Right atrium auricular region (tissue), 2 donors: Measurements from ENCODE around the gene NDUFB8. TPM values are rescaled to one million over a fixed set of nuclear protein-coding genes. Genes with fewer than 3 reads are reported as not detected.

Experiments
- DNase-seq: peaks from one replicate; pipeline ENCODE4 v3.0.0-alpha.2; 2019; ENCODE audit warnings: low spot score
- H3K27ac ChIP-seq, 2 donors: fragments of 200-600 bp; sonication (generic); 1 replicate in 1 of 2; 2 replicates in 1 of 2; pipeline ENCODE4 v1.5.1; 2016 to 2019
- H3K27me3 ChIP-seq, 2 donors: fragments of 200-600 bp; sonication (generic); one replicate each; pipeline versions ENCODE4 v1.5.1 to v1.6.0; 2017 to 2019
- H3K36me3 ChIP-seq: fragments of 200-600 bp; sonication (generic); one replicate; pipeline ENCODE4 v1.5.1; 2016
- H3K4me1 ChIP-seq, 2 donors: fragments of 200-600 bp; sonication (generic); one replicate each; pipeline versions ENCODE4 v1.5.1 to v1.6.0; 2017 to 2019
- H3K4me3 ChIP-seq, 2 donors: fragments of 200-600 bp; sonication (generic); 1 replicate in 1 of 2; 2 replicates in 1 of 2; pipeline ENCODE4 v1.5.1; 2017 to 2019; ENCODE audit warnings: mild to moderate bottlenecking in 1 of 2, moderate library complexity in 1 of 2
- H3K9me3 ChIP-seq, 2 donors: fragments of 200-600 bp; sonication (generic); one replicate each; pipeline ENCODE4 v1.5.1; 2019
- CTCF ChIP-seq, 2 donors: fragments of 200-600 bp; sonication (generic); IDR thresholded peaks; one replicate each; pipeline ENCODE4 v1.5.1; 2019; ENCODE audit warnings: antibody characterized with exemption in 2 of 2
- total RNA-seq, 2 donors: library from RNA; depleted of rRNA; stranded (reverse); fragments of >200 nt; gene quantifications; one replicate each; pipeline ENCODE4 v1.1.0, GENCODE V29; 2016

Gene NDUFB8
- total RNA-seq, 2 donors from 2014 or later: 355 to 361 TPM

GRCh38 chr10:100524638-100525037, 5.0 kb downstream of the NDUFB8 start:
- Histone ChIP-seq H3K9me3 (no peaks in the 10 kb centered on the region), H3K4me3 (no peak overlapping the region), H3K27ac (no peak overlapping the region), H3K4me1 (peaks cover 0 to 23% of the 10 kb centered on the region in 2 donors), H3K36me3 (peaks cover 44% of the 10 kb centered on the region), H3K27me3 (no peaks in the 10 kb centered on the region)
- TF ChIP-seq CTCF (IDR thresholded peaks at IDR 0.05): no peak
- no peak for DNase-seq

GRCh38 chr10:100524206-100524605, 5.5 kb downstream of the NDUFB8 start:
- no peaks in the 10 kb centered on the region for H3K27me3 ChIP-seq
- peaks cover 44% of the 10 kb centered on the region for H3K36me3 ChIP-seq
- TF ChIP-seq CTCF (IDR thresholded peaks at IDR 0.05): no peak

GRCh38 chr10:100522945-100523344, 6.7 kb downstream of the NDUFB8 start:
- no peak for TF ChIP-seq CTCF (IDR thresholded peaks at IDR 0.05)
- Histone ChIP-seq H3K27me3 (no peaks in the 10 kb centered on the region), H3K4me3 (no peak overlapping the region), H3K36me3 (peaks cover 44% of the 10 kb centered on the region), H3K4me1 (peaks cover 0 to 27% of the 10 kb centered on the region in 2 donors), H3K9me3 (no peaks in the 10 kb centered on the region), H3K27ac (no peak overlapping the region)
- no peak for DNase-seq

More at GRCh38 chr10:100524206-100524605, 5.5 kb downstream of the NDUFB8 start:
- no peak overlapping the region for H3K27ac ChIP-seq
- no peak for DNase-seq
- H3K4me1 ChIP-seq: peaks cover 0 to 28% of the 10 kb centered on the region in 2 donors
- no peaks in the 10 kb centered on the region for H3K9me3 ChIP-seq
- H3K4me3 ChIP-seq: no peak overlapping the region

- no peak for TF ChIP-seq CTCF (IDR thresholded peaks at IDR 0.05)
- Histone ChIP-seq H3K27ac (no peak overlapping the region), H3K36me3 (peaks cover 44% of the 10 kb centered on the region), H3K27me3 (no peaks in the 10 kb centered on the region), H3K4me3 (no peak overlapping the region), H3K9me3 (no peaks in the 10 kb centered on the region), H3K4me1 (peaks cover 0 to 20% of the 10 kb centered on the region in 2 donors)
- DNase-seq: no peak
Measured at GRCh38 chr10:100522107-100522801, 7.4 kb downstream of the NDUFB8 start.

- Histone ChIP-seq H3K27ac (no peak overlapping the region), H3K36me3 (peaks cover 30% of the 10 kb centered on the region), H3K4me1 (peaks cover 0 to 17% of the 10 kb centered on the region in 2 donors), H3K4me3 (no peak overlapping the region), H3K27me3 (no peaks in the 10 kb centered on the region), H3K9me3 (no peaks in the 10 kb centered on the region)
- no peak for DNase-seq
- no peak for TF ChIP-seq CTCF (IDR thresholded peaks at IDR 0.05)
Measured at GRCh38 chr10:100520811-100521210, 8.9 kb downstream of the NDUFB8 start.
